EL (cell line): ENCODE results near the gene FMN2.
A peak's percentile ranks its signal among the peaks of the same experiment; 100 is the strongest.
"Not testable (repeated sequence)": the region's sequence is repeated elsewhere in the genome, so short reads cannot be mapped to it uniquely, and the experiment has no call there.

Source experiments
- DNase-seq: peaks from one replicate; pipeline ENCODE4 v3.0.0-alpha.2; 2016

The FMN2 gene

DNA sequence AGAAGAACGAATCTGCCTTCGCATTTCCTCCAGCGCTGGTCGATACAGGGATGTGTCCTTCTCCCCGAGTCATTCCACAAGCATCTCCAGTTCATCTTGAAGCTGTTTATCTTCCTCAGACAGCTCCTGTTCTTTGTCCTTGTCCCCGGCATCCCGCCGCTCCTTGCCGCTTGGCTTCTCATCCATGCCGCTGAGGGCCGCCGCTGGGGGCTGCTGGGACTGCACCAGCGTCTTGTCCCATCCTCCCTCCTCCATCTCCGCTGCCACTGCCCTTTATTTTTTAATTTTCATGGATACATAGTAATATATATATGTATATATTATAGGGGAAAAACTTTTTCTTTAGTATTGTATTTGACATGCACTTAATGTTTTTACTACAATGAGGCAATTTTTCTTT is 53.4 kb downstream of the FMN2 start:
- DNase-seq, result no peak

DNA sequence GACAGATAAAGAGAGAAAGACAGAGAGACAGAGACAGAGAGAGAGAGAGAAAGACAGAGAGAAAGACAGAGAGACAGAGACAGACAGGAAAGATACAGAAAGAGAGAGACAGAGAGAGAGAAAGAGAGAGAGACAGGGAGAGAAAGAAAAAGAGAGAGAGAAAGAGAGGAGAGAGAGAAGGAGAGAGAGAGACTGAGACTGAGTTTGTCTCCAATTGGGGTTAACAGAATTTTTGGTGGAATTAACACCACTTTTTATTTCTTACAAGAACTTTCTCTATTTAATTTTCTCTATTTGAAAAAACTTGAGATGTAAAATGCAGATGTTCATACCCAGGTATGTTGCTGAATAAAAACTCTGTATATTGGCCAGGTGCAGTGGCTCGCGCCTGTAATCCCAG is 56.6 kb downstream of the FMN2 start:
- no peak for DNase-seq

DNA sequence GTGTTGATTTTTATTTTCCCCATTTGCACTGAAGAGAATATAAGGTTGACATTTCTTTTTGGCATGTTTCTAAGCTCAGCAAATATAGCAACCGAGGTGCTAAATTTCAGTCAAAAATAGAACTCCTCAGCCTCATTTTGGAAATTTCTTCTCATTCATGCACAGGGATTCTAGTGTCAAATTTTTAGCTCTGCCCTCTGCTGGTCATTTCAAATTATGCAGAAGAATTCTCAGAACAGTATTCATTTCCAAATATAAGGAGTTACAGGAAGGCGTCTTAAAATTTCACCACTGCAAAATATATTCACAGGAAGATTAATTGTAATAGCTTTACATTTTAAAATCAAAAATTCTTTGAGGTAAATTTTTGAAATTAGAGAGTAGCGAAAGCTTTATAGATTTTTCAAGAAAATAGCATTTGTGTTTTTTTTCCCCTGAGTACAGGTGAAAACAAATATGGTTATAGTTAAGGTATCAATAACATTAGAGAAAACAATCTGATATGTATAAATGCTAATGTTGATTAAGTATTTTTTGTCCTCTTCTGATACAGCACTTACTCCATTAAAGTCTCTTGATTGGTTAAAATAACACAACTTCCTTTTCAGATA is 57.9 kb downstream of the FMN2 start:
- DNase-seq, result peak; percentile 61

DNA sequence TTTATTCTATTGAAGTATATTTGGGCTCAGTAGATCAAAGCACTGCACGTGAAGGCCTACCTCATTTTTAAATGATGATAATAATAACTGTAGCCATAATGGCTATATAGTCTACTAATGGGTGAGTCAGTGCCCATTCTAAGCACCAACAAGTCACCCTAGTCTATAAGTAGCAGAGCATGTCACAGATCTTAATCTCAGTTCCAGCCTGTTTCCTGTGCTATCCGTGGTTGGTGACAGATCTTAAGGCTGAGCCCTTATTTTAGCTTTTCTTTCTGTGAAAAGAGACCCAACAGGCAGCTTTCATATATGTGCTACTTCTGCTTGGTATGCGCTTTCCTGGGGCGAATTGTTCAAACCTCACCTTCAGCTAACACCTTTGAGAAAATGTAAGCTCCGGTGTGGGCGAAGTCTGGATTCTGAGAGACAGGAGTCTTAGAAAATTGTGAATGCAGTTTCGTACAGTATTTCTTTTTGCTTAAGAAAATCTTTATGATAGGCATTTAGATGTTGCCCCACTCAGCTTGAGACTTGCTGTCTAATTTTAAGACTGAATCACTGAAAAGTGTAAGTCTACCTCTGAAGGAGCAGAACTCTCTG is 59.6 kb downstream of the FMN2 start:
- peak; percentile 45 for DNase-seq

DNA sequence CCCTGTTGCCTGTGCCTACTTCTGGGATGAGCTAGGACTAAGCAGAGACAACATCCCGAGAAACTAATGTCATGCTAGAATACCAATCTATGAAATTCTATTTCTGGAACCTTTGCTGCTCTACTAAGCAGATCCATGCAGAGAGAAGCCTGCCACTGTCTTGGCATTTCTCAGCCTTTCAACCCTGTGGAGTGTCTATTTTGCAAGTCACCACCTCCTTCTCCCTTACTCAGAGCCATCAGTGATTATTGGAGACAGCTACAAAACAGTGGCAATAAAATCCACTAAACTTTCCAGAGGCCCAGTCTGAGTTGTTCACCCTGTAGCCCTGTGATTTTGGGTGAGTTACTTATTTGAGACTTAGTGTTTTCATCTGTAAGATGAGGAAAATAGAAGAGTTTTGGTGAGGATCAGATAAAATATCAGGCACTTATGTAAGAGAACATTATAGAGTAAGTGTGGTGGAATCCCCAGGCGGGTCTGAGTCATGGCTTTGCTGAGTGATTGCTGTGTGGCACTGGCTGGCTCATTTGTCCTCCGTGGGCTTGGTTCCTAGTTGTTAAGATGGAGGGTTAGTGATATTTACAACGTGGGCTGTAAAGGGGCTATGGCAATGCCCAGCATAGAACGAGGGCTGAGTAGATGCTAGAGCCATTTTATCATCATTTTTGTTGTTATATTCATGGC is 61.1 kb downstream of the FMN2 start:
- peak; percentile 65 for DNase-seq

DNA sequence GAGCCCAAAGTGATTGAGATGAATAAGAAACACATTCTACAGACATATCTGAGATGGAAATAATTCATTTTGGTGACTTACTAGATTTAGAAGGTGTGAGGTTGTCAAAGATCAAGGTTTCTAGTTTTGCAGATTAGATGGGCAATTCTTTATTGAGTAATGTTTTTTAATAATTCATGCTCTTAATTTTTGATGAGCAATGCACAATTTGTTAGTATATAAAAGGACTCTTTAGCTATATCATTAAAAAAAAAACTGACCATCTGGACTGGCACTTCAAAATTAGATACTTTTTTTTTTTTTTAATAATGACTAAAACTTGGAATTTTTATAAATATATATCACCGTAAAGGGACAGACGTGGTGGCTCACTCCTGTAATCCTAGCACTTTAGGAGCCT is 63.9 kb downstream of the FMN2 start:
- no peak for DNase-seq

DNA sequence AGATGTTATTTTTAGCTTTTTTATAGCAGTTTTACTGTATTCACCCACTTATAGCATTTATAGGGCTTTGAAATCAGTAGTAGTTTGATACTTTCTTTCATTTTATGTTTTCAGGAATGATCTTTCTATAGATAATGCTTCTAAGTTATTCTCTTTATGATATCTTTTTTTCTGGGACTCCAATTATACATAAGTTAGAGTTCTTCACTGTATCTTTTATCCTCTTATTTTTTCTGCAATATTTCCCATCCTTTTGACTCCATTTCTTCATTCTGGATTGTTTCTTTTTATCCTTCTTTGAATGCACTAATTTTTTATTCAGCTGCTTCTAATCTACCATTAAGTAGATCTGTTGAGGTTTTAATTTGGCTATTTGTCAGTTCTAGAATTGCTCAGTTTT is 73.1 kb downstream of the FMN2 start:
- DNase-seq, result no peak

DNA sequence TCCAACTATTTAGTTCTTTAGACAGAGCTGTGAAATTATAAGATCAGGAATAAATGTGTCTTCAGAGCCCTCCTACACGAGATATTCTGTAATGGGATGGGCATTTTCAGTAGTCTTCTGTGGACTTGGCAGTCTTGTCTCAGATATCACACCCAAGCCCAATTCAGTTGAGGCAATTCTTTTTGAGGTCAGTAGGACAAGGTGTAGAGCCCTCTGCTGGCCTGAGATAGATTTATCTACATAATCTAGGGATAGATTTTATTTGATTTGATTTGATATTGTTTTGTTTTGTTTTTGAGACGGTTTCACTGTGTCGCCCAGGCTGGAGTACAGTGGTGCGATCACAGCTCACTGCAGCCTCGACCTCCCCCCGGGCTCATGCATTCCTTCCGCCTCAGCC is 77.5 kb downstream of the FMN2 start:
- peak; percentile 43 for DNase-seq

DNA sequence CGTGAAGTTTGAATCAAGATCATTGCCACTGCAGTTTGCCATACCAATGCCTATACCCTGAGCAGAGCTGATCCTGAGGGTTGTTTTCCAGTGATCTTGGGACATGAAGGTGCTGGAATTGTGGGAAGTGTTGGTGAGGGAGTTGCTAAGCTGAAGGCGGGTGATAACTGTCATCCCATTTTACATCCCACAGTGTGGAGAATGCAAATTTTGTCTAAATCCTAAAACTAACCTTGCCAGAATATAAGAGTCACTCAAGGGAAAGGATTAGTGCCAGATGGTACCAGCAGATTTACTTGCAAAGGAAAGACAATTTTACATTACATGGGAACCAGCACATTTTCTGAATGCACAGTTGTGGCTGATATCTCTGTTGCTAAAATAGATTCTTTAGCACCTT is 78.6 kb downstream of the FMN2 start:
- DNase-seq, result no peak

DNA sequence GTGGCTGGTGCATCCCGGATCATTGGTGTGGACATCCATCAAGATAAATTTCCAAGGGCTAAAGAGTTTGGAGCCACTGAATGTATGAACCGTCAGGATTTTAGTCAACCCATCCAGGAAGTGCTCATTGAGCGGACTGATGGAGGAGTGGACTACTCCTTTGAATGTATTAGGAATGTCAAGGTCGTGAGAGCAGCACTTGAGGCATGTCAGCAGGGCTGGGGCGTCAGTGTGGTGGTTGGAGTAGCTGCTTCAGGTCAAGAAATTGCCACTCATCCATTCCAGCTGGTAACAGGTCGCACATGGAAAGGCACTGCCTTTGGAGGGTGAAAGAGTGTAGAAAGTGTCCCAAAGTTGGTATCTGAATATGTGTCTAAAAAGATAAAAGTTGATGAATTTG is 79.1 kb downstream of the FMN2 start:
- DNase-seq, result no peak

DNA sequence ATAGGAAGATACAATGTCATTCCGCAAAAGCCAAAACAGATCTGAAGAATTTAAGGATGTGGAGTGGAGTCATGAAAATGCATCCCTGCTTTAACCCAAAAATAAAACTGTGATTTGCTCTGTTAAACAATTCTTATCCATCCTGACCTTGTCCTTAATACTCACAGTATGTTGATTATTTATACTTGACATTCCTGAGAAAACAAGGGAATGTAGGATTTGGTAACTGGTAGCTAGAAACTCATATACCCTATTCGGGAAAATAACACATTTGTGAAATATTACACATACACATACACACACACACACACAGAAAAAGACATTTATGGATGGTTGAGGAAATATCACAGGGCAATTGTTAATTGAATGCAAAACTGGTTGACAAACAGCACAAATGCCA is 80.2 kb downstream of the FMN2 start:
- DNase-seq, result no peak

DNA sequence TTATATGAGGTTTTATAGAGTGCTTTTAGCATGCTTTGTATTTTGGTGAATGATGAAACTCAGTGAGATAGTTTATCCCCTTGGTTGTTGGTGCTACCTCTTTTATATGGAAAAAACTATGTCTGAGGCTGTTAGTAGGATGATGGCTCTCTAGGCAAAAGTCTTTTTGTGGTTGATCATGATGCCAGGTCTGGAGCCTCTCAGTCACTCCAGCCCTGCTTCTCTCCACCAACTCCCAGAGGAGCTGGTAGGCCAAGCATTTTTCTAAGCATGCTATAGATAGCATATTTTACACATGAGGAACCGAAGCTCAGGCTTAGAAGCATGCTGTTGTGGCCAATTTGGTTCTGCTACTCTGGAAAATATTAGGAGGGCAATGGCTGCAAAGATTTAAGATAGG is 82.2 kb downstream of the FMN2 start:
- DNase-seq, result peak; percentile 33

DNA sequence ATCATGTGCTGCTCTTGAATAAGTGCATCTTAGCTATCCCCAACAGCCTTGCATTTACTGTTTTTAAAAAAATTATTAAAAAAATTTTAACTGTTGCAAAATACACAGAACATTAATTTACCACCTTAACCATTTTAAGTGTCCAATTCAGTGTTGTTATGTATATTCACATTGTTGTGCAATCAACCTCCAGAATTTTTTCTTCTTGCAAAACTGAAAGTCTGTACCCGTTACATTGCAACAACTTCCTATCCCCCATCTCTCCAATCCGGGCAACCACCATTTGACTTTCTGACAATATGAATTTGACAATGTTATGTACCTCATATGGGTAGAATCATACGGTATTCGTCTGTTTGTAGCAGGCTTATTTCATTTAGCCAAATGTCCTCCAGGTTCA is 83.1 kb downstream of the FMN2 start:
- no peak for DNase-seq

DNA sequence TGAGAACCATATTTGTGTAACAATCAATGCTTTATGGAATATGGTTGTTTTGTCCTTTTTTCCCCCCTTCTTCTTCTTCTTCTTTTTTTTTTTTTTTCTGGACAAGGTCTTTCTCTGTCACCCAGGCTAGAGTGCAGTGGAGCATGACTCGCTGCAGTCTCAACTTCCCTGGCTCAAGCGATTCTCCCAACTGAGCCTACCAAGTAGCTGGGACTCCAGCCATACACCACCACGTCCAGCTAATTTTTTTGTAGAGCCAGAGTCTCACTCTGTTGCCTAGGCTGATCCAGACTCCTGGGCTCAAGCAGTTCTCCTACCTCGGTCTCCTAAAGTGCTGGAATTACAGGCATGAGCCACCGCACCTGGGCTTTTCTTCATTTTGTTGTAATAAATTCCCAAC is 86.7 kb downstream of the FMN2 start:
- peak; percentile 26 for DNase-seq

DNA sequence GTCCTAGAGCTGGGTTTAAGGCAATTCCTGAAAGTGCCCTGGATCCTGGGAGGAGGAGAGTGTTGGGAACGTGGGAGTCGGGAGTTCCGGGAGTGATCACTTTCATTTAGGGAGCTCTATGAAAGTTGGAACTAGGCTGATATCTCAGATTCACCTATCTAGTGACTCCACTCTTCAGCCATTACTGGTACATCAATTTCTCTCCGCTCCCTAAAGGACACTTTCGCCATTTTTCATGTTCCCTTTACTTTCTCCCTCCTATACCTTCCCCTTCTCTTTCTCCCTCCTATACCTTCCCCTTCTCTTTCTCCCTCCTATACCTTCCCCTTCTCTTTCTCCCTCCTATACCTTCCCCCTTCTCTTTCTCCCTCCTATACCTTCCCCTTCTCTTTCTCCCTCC is 93.0 kb downstream of the FMN2 start:
- DNase-seq, result not testable (repeated sequence)

DNA sequence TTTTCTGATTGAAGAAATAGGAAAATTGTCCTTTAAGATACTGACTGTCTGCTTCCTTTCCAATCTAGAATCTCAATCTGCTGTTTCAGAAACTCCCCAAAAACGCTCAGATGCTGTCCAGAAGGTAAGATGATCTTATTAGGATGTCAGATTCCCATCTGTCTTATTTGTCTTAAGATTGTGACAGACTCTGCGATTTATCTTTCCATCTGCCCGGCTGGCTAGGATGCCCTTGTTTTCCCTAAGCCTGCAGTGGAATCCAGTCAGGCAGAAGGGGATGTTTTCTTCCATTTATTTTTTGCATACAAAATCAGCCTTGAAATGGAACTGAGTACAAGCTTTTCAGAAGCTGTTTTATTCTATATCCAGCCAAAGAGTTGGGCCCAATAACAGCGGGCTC is 96.5 kb downstream of the FMN2 start:
- no peak for DNase-seq

DNA sequence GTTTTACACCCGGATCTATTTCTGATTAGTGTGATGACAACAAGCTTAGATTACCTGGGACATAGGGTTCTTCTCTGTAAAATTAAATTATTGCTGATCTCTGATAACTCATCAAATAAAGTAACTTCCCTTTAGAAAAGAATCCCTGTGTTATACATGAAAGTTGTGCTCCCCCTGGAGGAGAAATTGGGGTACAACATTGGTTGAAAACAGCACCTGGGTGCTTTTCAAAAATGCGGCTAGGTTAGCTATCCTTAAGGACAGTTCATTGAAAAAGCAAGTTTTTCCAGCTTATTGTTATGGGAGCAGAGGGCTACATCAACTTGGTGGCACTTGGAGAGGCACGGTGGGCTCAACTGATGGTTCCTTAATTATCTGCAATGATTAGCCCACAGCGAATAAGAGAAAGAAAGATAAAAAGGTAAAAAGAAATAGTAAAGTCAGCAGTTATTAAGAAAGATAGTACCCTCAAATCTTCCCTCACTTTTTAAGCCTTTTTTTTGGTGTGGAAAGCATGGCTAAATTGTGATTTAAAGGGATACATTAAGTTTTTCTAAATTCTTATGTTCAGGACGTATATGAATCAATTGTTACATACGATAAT is 97.8 kb downstream of the FMN2 start:
- DNase-seq, result peak; percentile 51

DNA sequence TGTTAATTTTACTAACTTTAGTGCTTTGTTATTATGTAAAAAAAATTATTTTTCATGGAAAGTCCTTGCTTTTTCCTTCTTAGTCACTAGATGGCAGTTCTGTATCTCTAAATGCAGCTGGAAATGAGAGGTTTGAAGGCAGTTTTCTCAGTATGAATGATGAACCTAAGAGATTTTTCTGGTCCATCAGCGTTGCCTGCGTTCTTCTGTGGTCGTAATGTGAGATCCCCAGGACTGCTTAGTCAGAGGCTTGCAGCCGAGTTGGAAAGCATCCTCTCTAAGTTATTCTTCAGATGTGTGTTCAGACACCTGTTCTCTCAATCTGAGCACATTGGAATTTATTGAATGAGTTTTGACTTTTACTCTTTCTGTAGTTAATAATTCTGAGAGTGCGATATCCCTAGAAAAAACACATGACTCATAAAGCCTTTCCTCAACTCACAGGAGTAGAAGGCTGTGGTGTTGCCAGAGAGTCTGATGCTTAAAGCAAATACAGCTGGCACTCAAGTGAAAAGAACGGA is 99.3 kb downstream of the FMN2 start:
- peak; percentile 91 for DNase-seq

DNA sequence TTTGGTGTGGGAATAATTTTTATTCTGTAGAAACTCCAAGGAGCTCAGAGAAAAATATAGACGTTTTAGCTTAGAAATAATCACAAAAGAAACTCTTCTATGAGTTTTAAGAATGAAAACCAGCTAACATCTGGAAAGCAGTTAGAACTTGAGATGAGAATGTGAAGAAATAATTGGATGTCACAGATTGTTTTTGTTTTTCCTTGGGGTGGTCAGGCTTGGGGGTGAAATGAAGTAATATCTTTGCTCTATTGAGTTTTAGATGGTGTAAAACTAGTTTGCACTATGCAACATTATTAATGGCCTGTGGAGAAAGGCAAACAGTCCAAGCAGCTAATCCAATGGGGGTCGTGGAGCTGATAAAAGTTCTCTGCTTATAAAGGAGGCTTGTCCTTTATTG is 101.2 kb downstream of the FMN2 start:
- DNase-seq, result no peak

DNA sequence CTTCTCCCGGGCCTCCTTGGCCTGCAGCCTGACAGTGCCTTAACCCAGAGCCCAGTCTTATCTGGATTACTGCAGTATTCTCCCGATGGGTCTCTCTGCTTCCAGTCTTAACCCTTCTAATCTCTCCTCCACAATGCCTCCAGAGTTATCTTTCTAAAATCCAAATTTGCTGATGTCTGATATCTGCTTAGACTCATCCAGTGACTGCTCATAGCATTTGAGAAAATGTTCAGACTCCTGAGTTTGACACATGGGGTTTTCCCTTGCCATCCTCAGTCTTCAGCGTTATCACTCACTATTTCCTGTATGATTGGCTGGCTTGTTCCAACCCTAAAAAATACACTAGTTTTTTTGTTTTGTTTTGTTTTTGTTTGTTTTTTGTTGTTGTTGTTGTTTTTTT is 102.0 kb downstream of the FMN2 start:
- peak; percentile 16 for DNase-seq

DNA sequence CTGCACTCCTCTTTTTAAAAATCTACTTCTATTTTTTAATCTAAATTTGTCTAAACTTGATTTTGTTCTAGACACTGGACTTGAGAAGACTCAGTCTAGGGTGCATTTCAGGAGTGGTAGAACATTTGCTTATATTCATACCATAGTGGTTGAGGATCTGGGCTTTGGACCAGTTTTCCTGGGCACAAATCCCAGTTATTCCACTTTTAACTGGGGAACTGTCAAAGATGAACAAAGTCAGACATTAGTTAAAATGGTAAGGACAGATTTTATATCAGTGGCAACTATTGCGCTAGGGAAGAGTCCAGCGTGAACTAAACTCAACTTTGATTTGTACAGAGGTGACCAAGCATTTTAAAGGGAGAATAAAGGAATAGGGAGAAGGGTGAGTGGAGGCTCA is 102.4 kb downstream of the FMN2 start:
- peak; percentile 40 for DNase-seq

DNA sequence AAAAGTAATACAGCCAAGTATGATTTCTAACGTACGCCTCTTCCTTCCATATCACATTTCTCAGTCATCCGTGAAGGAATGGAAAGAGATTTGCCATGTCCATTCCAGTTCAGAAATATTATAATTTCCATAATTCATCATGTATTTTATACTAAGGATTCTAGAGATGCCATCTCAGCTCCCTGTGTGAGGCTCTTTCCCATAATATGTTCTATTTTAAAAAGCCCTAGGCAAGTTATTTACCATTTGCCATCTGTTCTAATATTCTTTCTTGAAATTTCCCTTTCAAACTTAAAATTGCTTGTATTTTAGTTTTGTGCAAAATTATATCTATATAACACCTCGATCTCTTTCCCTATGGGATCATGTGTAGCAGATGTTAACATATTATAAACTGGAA is 106.7 kb downstream of the FMN2 start:
- DNase-seq, result no peak

DNA sequence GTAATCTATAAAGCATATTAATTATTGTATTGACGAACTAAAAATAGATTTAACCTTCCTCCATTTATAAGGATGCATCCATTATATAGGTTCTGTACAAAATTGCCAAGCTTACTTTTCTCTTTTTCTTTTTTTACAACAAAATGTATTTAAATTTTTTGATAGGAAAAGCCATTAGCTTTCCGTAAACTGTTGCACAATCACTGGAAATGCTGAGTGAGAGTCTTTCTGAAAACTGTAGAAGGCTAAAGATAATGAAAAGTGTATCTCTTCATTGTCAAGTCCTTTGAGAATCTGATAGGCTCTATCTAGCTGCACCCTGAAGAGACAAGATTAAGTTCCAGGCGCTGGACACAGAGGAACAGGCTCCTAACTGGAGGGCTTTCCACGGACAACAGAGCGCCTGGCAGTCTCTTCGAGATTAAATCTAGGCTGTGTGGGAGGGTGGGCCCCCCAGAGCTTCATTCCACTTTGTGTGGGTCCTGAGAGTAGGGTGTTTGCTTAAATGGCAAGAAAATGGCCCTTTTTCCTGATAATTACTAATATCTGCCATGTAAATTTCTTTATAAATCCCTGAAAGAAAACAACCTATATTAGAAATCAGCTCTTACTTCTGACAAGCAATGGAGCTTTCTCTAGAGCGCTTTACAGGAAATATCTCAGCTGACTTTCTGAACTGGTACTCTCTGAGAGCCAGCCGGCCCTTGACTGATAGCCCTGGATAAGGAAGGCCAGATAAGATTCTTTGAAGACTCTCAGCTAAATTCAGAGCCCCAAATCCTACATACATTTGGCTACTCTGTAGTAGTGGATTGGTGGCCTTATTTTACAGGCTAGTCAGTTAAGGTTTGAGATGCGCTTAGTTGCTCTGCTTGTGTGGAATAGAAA is 108.3 kb downstream of the FMN2 start:
- DNase-seq, result no peak
